ENCODE data around the gene STK24. TPM values are rescaled to one million over a fixed set of nuclear protein-coding genes. Genes with fewer than 3 reads are reported as not detected.

Gene STK24
- total RNA-seq, 2 donors from 2014 or later = 50.8 to 80.3 TPM

DNA sequence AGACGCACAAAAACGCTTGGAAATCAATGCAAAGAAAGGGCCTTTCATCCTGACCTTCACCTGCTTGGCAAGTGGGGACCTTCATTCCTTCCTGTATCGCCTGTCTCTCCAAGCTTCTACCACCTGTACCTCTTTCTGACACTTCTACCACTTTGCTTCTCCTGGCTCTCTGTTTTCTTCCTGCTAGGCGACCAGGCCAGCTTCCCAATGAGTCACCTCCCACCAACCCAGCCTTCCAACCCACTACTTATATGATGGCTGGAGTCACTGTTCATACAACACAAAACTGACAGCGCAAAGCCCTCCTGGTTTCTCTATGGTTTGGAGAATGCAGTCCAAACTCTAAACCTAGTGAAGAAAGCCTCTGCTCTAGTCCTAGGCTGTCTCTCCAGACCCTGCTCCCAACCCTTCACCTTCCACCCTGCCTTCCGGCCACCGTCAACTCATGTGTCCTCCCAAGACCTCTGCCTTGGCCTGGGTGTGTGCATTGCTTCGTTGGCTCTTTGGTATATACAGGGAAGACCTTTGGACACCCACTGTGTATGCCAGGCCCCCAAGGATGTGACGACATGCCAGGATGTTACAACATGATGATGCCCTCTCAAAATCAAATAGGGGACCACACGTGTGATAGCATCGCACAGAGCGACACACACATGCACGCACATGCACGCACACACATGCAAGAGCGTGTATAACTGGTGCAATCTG lies 148.5 kb downstream of the STK24 start:
- Histone ChIP-seq H3K9me3 (no peaks in the 10 kb centered on the region), H3K4me1 (ENCODE audit: control insufficient read depth in 1 of 2, low read depth in 2 of 2) (no peaks in the 10 kb centered on the region), H3K27ac (no peak overlapping the region), H3K4me3 (no peak overlapping the region), H3K27me3 (replicated peaks; ENCODE audit: insufficient read depth) (no peaks in the 10 kb centered on the region), H3K36me3 (no peaks in the 10 kb centered on the region)
- DNase-seq (ENCODE audit: low spot score) (no peak), ATAC-seq (ENCODE audit: insufficient number of reproducible peaks, low FRiP score, low read depth) (no peak)
- TF ChIP-seq, protein P1, sequence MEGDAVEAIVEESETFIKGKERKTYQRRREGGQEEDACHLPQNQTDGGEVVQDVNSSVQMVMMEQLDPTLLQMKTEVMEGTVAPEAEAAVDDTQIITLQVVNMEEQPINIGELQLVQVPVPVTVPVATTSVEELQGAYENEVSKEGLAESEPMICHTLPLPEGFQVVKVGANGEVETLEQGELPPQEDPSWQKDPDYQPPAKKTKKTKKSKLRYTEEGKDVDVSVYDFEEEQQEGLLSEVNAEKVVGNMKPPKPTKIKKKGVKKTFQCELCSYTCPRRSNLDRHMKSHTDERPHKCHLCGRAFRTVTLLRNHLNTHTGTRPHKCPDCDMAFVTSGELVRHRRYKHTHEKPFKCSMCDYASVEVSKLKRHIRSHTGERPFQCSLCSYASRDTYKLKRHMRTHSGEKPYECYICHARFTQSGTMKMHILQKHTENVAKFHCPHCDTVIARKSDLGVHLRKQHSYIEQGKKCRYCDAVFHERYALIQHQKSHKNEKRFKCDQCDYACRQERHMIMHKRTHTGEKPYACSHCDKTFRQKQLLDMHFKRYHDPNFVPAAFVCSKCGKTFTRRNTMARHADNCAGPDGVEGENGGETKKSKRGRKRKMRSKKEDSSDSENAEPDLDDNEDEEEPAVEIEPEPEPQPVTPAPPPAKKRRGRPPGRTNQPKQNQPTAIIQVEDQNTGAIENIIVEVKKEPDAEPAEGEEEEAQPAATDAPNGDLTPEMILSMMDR (IDR thresholded peaks at IDR 0.05) = no peak

DNA sequence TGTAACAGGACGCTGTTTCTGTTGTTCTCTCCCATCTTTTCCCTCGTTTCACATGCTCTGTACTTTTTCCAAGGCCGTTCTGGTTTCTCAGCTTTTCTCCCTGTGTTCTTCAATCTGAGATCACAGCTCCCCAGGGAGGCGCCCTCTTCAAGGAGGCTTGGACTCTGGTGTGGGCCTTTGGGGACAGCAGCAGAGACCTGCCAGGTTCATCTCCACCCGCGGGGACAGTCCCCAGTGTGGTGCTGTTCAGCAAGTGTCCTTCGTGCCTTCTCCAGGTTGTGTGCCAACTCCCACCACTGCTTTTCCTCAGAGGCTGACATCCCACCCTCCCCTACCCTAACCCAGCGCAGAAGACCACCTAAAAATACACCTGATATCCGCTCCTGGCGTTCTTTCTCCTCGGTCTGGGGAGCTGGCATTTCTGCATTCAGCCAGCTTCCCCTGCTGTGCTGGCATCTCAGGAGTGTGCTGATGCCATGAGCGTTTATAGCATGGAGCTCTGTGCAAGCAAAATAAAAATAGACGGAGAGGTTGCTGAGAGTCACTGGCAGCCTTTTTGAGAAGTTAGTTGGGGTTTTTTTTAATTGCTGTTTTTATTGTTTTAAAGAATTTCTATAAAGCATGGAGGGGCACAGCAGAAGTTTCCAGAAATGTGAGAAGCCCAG lies 149.4 kb downstream of the STK24 start:
- no peaks in the 10 kb centered on the region for H3K27me3 ChIP-seq (replicated peaks; ENCODE audit: insufficient read depth)
- TF ChIP-seq, protein P1 (IDR thresholded peaks at IDR 0.05) = no peak
- DNase-seq (ENCODE audit: low spot score) = no peak

DNA sequence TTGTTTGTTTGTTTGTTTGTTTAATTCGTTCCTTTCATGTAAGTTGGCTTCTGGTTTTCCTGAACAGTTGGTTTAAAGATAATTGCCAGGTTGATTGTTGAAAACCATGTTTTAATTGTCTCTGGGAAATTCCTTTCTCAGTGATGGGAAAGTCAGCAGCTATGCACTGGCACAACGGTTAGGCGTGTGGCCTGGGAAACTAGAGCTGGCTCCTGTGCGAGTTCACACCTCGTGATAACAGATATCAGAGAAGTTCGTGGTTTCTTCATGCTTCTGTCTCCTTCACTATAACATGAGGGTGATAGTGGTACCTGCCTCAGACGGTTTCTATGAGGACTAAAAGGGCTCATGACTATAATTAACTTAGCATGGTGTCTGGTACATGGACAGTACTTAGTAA lies 153.5 kb downstream of the STK24 start:
- Histone ChIP-seq H3K4me3 (no peak overlapping the region), H3K27ac (no peak overlapping the region), H3K9me3 (no peaks in the 10 kb centered on the region), H3K4me1 (ENCODE audit: control insufficient read depth in 1 of 2, low read depth in 2 of 2) (no peaks in the 10 kb centered on the region), H3K27me3 (replicated peaks; ENCODE audit: insufficient read depth) (no peaks in the 10 kb centered on the region), H3K36me3 (no peaks in the 10 kb centered on the region)
- TF ChIP-seq, protein P1 (IDR thresholded peaks at IDR 0.05) = no peak
- ATAC-seq (ENCODE audit: insufficient number of reproducible peaks, low FRiP score, low read depth) (no peak), DNase-seq (ENCODE audit: low spot score) (no peak)

More for the DNA sequence above, 149.4 kb downstream of the STK24 start:
- Histone ChIP-seq H3K36me3 (no peaks in the 10 kb centered on the region), H3K4me1 (ENCODE audit: control insufficient read depth in 1 of 2, low read depth in 2 of 2) (no peaks in the 10 kb centered on the region), H3K4me3 (no peak overlapping the region), H3K27ac (no peak overlapping the region), H3K9me3 (no peaks in the 10 kb centered on the region)
- ATAC-seq (ENCODE audit: insufficient number of reproducible peaks, low FRiP score, low read depth) = no peak

DNA sequence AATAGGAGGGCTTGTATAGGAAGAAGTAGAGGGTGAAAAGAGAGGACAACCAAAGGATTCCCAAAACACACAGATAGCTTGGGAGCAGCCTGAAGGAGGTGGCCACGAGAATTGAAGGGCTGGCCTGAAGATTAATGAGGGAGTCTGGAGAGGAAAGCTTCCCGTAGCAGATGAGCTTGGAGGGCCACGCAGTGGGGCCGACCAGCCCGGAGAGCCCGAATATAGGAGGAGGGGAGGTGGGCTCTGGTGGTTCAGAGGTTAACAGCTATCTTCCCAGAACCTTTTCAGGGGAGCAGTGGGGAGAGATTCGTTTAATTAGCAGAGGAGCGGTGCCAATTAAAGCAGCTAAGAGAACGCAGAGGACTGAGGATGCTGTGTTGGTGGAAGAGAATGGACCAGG lies 154.9 kb downstream of the STK24 start:
- Histone ChIP-seq H3K4me3 (no peak overlapping the region), H3K4me1 (ENCODE audit: control insufficient read depth in 1 of 2, low read depth in 2 of 2) (no peaks in the 10 kb centered on the region), H3K9me3 (no peaks in the 10 kb centered on the region), H3K36me3 (no peaks in the 10 kb centered on the region), H3K27ac (no peak overlapping the region), H3K27me3 (replicated peaks; ENCODE audit: insufficient read depth) (no peaks in the 10 kb centered on the region)
- ATAC-seq (ENCODE audit: insufficient number of reproducible peaks, low FRiP score, low read depth) (no peak), DNase-seq (ENCODE audit: low spot score) (no peak)
- TF ChIP-seq, protein P1 (IDR thresholded peaks at IDR 0.05) = no peak

DNA sequence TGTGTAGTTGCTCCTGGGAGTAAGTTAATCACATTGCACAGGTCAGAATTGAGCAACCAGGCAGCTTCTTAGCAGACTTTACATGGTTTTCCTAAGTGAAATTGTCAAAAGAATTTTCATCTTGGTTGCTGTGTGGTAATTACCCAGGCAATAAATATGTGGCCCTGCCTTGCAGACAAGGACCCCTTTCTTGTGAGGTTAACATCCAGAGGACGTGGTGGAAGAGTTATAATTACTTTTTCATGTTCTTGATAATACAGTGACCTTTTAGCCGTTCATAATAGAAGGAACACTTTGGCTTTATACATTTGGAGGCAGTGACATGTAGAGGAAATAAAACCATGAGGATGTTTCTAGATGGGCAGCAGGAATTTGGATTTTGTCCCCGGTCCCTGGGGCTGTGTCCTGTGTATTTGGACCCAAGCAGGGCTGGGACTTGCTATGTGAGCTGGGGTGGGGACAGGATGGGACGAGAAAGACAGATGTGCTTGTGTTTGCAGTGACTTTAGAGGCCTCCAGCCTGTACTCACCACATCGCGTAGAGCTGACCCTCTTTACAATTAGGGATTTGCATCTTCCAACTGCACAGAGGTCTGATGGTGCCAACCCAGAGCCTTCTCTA lies 156.2 kb downstream of the STK24 start:
- H3K4me3 ChIP-seq = no peak overlapping the region
- TF ChIP-seq, protein P1 (IDR thresholded peaks at IDR 0.05) = no peak
- DNase-seq (ENCODE audit: low spot score) = no peak
- no peaks in the 10 kb centered on the region for H3K9me3 ChIP-seq
- H3K27me3 ChIP-seq (replicated peaks; ENCODE audit: insufficient read depth) = no peaks in the 10 kb centered on the region
- ATAC-seq (ENCODE audit: insufficient number of reproducible peaks, low FRiP score, low read depth) = no peak
- H3K36me3 ChIP-seq = no peaks in the 10 kb centered on the region
- no peaks in the 10 kb centered on the region for H3K4me1 ChIP-seq (ENCODE audit: control insufficient read depth in 1 of 2, low read depth in 2 of 2)
- no peak overlapping the region for H3K27ac ChIP-seq
